AG04450 (cell line): ENCODE data around the gene CTDNEP1. TPM values are rescaled to one million over a fixed set of nuclear protein-coding genes. Genes with fewer than 3 reads are reported as not detected.

Experiments
- CTCF ChIA-PET: fragments of 300-600, 350-600 bp; formaldehyde crosslinking; extraction: SDS; loops from one replicate; lab custom pipeline; 2022; ENCODE audit warnings: antibody characterized with exemption, inconsistent platforms; lab: Charles Lee
- POLR2A ChIA-PET: fragments of 350-600 bp; formaldehyde crosslinking; extraction: SDS; loops from one replicate; lab custom pipeline; 2021; ENCODE audit warnings: antibody characterized with exemption, inconsistent platforms; lab: Yijun Ruan, JAX
- DNase-seq: peaks from one replicate; pipeline ENCODE4 v3.0.0-alpha.2; 2011; ENCODE audit warnings: low read depth, low spot score
- H3K27ac ChIP-seq: one replicate; pipeline ENCODE4 v1.5.1; 2012; ENCODE audit warnings: low read depth, low read length, control low read depth
- H3K27me3 ChIP-seq: one replicate; pipeline ENCODE4 v1.6.0; 2012; ENCODE audit warnings: low read length; ENCODE audit not compliant: control insufficient read depth, insufficient read depth
- H3K4me3 ChIP-seq: 2 replicates; pipeline ENCODE4 v1.5.1; 2011; ENCODE audit warnings: mild to moderate bottlenecking, low read depth, low read length, control low read depth
- H3K9me3 ChIP-seq: 2 replicates; pipeline ENCODE4 v1.5.1; 2012; ENCODE audit warnings: low read length; ENCODE audit not compliant: control insufficient read depth, insufficient read depth
- polyA plus RNA-seq: library from polyadenylated mRNA; depleted of rRNA; stranded (reverse); fragments of >200 nt; gene quantifications from 2 replicates; pipeline ENCODE4 v1.2.3, GENCODE V29; 2011
- TF ChIP-seq, protein P1 (sequence below): IDR thresholded peaks from 2 replicates; pipeline ENCODE4 v1.5.1; 2011; ENCODE audit warnings: low read depth, low read length, control low read depth, inconsistent platforms

CTDNEP1 gene
- polyA plus RNA-seq, 1 experiment, result 115 TPM

DNA sequence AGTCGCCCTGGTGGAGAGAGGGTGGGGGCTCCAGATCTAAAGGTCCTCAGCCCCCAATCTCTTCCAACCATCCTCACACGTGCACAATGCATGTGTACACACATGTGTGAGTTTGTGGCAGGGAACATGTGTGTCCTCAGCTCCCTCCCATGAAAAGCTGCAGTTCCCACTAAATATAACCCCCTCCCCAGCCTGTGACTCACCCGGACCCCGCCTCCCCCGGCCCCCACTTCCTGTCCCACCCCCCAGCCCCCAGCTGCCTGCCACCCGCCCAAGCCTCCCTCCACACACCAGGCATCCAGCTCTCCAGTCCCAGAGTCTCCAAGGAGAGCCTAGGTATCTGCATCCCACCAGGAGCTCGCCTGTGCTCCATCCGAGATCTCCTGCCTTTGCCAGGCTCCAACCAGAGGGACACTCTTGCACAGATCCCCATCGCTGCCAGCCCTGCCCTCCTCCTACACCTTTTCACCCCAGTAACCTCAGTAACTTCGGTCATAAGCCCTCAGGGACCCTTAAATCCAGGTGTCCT is 35.8 kb downstream of the CTDNEP1 start:
- ChIA-PET POLR2A (no interaction called here), CTCF (interaction anchor here (0.6 to 1.7 kb wide), 3 partner anchors 27 to 502 kb away, joined by 3 to 20 read pairs (median 4); partner anchors contain the start of genes DNAH2, GABARAP and SLC16A11)
- TF ChIP-seq, protein P1, sequence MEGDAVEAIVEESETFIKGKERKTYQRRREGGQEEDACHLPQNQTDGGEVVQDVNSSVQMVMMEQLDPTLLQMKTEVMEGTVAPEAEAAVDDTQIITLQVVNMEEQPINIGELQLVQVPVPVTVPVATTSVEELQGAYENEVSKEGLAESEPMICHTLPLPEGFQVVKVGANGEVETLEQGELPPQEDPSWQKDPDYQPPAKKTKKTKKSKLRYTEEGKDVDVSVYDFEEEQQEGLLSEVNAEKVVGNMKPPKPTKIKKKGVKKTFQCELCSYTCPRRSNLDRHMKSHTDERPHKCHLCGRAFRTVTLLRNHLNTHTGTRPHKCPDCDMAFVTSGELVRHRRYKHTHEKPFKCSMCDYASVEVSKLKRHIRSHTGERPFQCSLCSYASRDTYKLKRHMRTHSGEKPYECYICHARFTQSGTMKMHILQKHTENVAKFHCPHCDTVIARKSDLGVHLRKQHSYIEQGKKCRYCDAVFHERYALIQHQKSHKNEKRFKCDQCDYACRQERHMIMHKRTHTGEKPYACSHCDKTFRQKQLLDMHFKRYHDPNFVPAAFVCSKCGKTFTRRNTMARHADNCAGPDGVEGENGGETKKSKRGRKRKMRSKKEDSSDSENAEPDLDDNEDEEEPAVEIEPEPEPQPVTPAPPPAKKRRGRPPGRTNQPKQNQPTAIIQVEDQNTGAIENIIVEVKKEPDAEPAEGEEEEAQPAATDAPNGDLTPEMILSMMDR, result no peak
- Histone ChIP-seq H3K27ac (peak overlapping the region; percentile 68), H3K27me3 (no peaks in the 10 kb centered on the region), H3K4me3 (peak overlapping the region; percentile 72), H3K9me3 (no peaks in the 10 kb centered on the region; the same call in 1 of the 2 replicates)
- DNase-seq, result no peak

DNA sequence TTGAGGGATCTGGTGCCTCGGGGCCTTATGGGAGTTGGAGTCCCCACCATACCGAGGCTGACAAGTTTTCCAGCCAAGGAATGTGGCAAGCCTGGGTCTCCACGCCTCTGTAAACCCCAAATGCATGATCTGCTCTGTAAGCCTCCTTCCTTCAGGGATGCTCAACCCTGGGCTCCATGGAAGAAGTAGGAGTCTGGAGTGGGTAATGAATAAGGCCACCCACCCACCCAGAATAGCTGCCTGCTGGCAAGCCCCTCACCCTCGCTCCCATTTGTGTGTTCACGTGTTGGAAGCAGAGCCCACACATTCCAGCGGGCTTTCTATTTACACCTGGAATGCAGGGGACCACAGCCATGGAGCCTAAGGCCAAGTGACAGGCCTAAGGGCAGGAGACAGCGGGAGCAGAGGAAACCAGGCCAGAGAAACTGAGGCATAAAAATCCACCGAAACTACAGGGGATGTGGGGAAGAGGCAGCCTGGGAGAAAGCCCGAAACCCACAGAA is 36.3 kb downstream of the CTDNEP1 start:
- TF ChIP-seq, protein P1, result no peak
- ChIA-PET CTCF (interaction anchor here (0.6 to 1.7 kb wide), 4 partner anchors 9 to 502 kb away, joined by 3 to 20 read pairs (median 4); partner anchors contain the start of genes DNAH2, GABARAP and SLC16A11), POLR2A (interaction anchor here (1.0 kb wide), 1 partner anchor 28 kb away, joined by 3 read pairs; no protein-coding TSS in a partner anchor)

DNA sequence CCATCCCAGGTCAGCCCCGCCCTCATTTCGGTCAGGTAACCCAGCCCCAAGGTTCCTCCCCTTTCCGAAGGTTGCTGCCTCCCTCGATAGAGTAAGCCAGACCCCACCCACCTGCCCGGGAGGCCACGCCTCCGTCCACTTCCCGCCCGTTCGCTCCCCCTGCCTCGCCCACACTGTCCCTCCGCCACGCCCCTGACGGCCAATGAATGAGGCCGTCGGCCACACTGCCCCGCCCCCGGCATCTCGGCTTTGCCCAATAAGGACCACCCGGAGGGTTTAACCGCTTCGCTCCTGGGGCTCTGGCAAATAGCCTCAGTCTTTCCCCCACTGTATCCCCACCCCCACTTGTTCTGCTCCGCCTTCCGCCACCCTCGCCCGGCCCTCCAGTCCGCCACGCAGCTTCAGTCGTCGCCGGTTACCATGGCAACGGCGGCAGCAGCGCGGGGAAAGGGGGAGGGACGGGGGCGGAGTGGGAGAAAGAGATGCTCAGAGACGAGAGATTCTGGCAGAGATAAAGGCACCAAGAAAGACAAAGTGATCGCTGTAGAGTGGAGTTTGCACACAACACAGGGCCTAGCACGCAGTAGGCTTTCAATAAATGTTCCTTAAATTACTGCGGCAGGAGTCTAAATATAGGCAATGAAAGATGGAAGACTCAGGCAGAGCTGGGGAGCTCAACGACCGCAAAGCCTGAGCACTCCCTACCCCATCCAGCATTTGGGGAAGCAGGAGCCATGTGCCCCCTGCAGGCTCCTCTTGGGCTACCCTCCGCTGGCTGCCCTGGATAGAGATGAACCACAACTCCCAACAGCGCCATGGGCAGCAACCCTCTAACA is 37.0 kb downstream of the CTDNEP1 start:
- H3K27me3 ChIP-seq, result no peaks in the 10 kb centered on the region
- H3K4me3 ChIP-seq, result peak overlapping the region; percentile 58
- POLR2A ChIA-PET, result interaction anchor here (1.0 to 1.3 kb wide), 3 partner anchors 20 to 115 kb away, joined by 3 to 4 read pairs (median 3); partner anchors contain the start of genes DVL2 and NEURL4
- peak overlapping the region; percentile 77 for H3K27ac ChIP-seq
- TF ChIP-seq, protein P1, result peak; percentile 63
- DNase-seq, result peak; percentile 89
- CTCF ChIA-PET, result interaction anchor here (0.5 to 1.7 kb wide), 6 partner anchors 8 to 195 kb away, joined by 3 to 20 read pairs (median 4); partner anchors contain the start of genes SLC16A11 and SLC2A4
- no peaks in the 10 kb centered on the region for H3K9me3 ChIP-seq

More for the DNA sequence above, 36.3 kb downstream of the CTDNEP1 start:
- no peaks in the 10 kb centered on the region; the same call in 1 of the 2 replicates for H3K9me3 ChIP-seq
- peak overlapping the region; percentile 68 for H3K27ac ChIP-seq
- peak overlapping the region; percentile 58 for H3K4me3 ChIP-seq
- H3K27me3 ChIP-seq, result no peaks in the 10 kb centered on the region
- no peak for DNase-seq

DNA sequence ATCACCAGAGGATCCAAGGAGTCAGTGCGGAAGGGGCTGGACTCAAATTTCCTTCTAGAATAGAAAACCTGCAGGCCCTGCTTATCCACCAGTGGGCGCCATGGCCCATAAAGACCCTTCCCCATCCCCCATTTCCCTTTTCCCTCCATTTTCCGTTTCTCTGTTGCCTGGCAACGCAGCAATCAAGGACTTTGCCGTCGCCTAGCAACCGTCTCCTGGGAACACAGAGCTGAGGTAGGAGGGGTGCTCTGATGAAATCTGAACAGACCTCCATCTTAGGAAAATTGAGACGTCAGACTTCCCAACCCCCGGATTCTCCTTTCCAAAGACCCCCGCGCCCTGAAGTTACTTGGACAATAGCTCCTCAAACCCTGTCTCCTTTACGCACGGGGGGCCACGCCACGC is 37.6 kb downstream of the CTDNEP1 start:
- no peaks in the 10 kb centered on the region for H3K27me3 ChIP-seq
- H3K27ac ChIP-seq, result peak overlapping the region; percentile 39
- no peak for DNase-seq
- H3K9me3 ChIP-seq, result no peaks in the 10 kb centered on the region
- H3K4me3 ChIP-seq, result peak overlapping the region; percentile 58
- TF ChIP-seq, protein P1, result peak; percentile 53
- ChIA-PET CTCF (interaction anchor here (1.0 to 1.7 kb wide), 5 partner anchors 8 to 195 kb away, joined by 3 to 20 read pairs (median 3); partner anchors contain the start of gene SLC16A11), POLR2A (interaction anchor here (1.1 to 1.3 kb wide), 2 partner anchors 20 to 116 kb away, joined by 3 to 4 read pairs; partner anchors contain the start of genes DVL2 and NEURL4)
